Stimulated activated CD8-positive, alpha-beta memory T cell treated with anti-CD3 and anti-CD28 coated beads, Interleukin-7, amount 100 ng/mL, for 24 hours (primary cell): ENCODE results near the gene ZNF804B.

Source experiments
- DNase-seq: peaks from one replicate; pipeline ENCODE4 v3.0.0-alpha.2; 2020; ENCODE audit warnings: low read depth

The ZNF804B gene

DNA sequence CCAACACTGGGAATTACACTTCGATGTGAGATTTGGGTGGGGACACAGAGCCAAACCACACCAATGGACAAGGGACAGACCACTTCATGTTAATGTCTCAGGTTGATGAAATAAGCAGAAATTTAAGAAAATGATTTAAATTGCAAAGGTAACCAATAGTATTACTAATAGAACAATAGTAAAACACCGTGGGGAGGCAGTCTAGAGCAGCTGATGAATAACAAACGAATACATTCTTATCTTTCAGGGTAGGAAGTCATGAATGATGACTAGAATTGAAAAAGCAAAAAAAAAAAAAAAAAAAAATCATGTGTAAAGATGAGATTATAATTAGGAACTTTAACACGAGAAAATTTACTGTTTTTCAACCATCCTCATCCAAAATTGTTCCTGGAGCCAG is 207.9 kb downstream of the ZNF804B start:
- no peak for DNase-seq

DNA sequence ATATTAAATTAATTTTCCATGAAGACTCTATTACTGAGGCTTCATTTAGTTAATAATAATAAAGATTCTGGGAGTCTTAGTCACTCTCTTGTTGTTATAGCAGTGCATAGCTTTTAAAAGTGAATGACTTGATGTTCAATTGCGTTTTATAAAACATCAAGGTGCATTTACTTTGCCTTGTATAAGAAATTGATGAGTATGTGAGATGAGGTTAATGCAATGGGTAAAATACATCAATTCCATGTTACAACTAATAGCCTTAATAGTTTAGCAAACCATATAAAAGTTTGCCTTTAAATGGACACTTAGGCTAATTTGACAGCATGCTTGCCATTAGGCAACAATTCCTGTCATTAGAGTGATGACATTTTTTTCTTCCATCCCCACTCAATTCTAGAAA is 209.7 kb downstream of the ZNF804B start:
- DNase-seq: no peak

DNA sequence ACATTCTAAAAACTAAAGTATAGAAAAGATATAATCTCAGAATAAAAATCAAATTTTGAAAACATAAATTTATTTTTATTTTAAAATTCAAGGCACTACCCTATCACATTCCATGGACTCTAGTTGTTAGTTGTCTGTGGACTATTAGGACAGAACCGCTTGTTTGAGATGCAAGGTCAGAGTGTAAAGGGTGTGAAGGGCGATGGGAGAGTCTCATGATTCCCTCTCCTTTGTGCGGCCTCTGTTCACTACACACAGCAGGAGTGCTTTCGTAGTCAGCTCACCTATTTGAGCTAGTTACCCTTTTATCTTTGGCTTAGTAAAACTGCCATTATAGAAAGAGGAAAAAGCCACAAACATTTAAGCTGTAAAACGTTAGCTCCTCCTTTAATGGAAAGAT is 225.8 kb downstream of the ZNF804B start:
- no peak for DNase-seq

DNA sequence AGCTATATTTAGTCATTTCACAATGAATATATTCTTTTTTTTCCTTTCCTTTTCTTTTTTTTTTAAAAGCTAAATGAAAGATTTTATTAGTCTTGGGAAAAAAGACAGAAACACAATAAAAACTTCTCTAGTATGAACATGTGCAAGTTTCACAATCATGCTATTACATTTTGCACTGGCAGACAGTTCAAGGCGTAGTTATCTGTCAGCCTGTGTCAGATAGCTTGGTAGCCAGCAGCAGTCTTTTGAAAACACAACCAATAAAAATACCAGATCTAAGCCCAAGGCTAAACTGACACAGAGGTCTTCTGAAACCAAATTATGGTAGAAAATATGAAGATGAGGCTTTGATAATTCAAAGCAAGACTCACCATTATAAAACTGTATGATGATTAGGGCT is 241.8 kb downstream of the ZNF804B start:
- DNase-seq: no peak

DNA sequence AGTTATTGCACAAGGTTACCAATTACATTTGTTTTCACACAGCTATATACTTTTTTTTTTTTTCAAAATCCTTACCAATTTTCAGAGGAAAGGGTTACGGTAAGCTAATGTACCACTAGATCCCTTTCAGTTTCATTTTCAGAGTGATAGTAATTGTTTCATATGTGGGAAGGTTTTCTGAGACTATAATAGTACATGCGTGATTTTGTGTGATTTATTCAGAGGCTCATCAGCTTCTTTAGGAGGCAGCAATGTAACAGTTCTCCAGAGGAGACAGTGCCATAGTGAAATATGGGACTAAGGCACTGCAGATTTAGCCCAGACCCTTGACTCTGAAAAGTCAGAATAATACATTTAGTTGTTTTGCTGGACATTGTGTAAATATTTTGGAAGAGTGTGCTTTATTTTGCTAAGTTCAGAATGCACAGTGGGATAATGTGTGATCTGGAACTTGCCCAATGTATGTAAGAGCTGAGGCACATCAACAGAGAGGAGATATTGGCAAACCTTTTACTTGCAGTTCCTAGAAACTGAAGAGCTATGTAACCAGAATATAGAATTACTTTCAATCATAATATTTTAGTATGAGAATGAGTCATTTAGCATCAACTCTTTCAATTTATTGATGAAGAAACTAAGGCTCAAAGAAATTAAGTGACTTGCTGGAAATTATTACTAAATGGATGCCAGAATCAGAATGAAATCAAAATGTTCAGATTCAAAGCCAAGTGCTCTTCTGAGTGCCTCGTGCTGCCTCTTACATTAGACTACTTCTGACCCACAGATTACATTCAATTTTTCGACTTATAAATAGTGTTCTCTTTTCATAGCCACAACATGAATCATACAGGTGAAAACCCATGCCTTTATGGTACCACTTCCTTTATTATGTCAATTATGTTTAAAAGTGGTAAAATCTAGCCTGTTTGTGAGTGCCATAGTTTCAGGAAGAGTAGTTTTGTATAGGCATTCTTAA is 243.8 kb downstream of the ZNF804B start:
- DNase-seq: no peak

DNA sequence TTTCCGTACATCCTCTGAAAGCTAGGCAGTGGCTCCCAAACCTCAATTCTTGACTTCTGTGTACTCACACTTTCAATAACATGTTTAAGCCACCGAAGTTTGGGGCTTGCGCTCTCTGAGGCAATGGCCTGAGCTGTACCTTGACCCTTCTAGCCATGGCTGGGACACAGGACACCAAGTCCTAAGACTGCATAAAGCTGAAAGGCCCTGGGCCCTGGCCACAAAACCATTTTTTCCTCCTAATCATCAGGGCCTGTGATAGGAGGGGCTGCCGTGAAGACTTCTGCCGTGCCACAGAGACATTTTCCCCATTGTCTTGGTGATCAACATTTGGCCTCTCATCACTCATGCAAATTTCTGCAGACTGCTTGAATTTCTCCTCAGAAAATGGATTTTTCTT is 252.5 kb downstream of the ZNF804B start:
- no peak for DNase-seq

DNA sequence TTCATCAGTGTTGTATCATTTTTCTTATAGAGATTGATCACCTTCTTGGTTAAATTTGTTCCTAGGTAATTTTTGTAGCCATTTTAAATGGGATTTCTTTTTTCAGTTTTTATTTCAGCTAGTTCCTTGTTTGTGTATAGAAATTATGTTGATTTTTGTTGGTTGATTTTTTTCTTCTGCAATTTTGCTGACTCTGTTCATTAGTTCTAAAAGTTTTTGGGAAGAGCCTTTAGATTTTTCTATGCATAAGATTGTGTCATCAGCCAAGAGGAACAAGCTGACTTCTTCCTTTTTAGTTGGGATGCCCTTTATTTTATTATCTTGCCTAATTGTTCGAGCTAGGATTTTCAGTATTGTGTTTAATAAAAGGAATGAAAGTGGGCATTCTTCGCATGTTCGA is 258.2 kb downstream of the ZNF804B start:
- no peak for DNase-seq

DNA sequence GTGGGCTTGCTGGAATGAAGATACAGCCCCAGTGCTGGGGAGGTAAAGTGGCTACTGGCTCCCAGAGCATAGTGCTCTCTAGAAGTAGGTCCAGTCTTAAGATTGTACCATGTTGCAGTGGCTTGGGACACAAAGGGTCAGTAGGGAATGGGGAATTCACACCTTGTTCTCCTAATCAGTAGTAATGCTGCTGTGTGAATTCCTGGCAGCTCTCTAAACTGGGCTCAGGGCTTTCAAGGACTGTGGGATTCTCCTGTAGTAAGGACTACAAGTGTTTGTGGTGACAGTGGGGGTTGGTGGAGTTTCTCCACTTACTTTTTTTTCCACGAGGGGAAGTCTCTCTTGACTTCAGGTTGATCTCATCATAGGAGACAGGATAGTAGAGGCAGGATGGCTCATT is 262.2 kb downstream of the ZNF804B start:
- DNase-seq: no peak

DNA sequence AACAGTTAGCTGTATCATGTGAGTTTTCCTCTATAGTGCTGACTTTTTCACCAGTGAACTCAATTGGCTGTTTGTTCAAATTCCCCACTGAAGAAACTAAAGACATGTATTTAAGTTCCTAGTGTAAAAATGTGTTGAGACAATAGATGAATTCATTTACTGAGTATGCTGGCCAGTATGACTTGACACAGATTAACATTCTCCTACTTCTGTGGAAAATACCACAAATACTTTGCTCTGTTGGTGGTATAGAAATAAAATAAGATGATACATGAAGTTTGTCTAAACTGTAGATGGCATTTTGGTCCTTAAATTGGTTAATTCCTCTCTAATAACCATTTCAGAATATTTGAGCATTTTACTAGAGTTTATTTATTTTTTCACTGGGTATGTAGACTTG is 263.7 kb downstream of the ZNF804B start:
- no peak for DNase-seq

DNA sequence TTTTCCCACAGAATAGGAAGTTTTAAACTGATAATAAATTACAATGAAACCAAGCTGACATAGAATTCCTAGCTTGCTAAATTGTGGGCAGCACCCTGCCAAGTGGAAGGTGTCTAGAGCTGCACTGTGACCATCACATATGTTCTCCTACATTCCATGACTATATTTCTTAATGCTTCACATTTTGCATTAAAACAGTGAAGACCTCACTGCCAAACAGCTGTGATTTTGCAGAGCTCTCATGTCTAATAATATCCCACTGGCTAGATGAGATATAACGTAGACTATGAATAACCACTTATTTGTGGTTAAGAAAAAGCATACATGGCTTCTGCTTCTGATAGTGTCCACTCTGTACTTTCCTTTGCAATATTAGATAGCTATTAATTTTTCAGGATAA is 264.4 kb downstream of the ZNF804B start:
- no peak for DNase-seq

DNA sequence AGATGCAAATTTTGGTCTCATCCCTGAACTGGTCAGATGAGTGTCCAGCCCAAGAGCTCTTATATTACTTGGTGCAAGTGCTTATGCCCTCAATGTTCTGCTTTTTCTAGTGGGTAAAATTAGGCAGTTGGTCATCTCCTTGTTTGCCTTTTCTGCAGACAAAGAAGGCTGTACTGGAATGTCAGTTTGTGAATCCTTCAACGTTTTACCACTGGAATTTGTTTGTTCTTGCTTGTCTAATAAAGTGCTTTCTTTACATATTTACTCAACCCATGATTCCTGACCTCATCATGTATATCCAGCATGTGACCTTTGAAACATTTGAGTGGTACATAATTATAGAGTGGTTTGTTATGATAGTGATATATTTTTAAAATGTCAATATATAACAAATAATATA is 268.3 kb downstream of the ZNF804B start:
- DNase-seq: no peak

DNA sequence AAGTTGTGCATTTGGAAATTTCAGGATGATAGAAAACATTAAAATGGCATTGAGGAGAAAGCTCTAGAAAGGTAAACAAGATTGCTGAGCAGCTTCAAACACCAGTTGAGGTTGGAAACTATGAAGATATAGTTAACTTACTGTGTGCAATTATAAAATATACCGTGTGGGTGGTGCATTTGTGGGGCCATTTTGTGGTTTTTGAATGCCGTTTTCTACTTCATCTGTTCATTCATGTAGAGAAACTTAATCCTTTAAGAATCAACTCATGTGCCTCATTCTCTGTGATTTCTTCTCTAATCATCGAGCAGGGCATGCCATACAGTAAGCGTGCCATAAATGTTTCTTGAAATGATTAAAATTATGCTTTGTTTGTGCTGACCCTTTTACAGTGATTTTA is 268.8 kb downstream of the ZNF804B start:
- no peak for DNase-seq

DNA sequence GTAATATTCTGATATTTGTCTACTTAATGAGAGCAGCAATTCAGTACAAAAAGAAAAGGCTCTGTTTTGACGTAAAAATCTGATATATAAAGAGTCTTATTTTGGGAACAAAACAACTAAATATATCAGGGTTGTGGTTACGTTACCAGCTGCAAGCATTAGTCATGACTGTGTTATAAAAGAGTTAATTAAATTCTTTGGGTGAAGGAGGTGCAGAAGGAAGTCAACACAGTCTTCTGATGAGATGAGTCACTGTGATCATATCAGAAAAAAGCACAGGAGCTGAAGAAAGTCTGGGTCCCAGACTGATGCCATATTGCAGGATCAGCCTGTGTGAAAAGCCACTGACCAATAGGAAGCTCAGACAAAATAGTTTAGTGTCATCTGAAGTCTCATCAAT is 270.4 kb downstream of the ZNF804B start:
- DNase-seq: no peak

DNA sequence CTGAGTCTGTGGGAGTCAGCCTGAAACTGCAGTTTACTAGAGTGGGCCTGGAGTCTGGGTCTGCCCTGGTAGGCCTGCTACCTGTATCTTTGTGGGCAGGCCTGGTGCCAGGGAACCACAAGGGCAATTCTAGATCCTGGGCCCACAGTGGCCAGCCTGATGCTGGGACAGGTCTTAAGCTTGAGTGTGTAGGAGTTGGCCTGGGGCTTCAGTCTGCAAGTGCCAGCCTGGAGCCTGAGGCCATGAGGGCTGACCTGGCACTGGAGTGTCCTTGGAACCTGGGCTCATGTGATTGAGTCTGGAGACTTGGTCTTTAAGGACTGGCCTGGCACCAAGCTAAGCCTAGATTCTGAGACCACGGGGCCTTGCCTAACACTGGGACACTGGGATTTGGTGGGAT is 281.7 kb downstream of the ZNF804B start:
- DNase-seq: no peak

DNA sequence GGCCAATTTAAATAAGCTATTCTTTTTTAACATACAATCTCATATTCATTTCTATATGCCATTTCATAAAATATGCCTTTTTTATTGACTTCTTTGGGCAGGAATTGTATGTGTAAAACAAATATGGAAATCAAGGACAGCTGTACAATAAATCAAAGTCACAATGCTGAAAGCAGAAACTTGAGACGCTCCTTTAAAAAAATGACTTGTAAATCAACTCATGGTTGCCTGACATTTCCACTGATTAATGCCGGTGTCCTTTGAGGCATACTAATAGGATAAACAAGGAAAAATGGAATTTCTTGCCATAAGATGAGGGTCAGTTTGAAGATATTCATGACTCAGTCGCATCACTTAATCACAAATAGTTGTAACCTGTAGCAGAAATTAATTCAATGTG is 283.4 kb downstream of the ZNF804B start:
- no peak for DNase-seq

DNA sequence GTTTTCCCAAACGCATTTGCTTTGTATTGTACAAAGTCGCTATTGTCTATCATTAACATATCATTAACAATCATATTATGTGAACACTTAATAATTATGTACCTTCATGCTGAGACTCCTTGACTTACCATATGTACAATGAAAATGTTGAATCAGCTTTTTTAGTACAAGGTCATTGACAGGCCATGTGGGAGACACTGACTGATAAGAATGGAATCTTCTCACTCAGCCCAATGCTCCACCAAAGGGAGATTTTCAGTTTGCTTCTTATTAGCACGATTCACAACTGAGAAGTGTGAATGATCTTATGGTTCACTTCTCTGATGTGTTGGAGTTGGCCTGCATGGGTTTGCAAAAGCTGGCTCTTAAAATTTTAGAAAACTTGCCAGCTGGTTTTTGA is 289.5 kb downstream of the ZNF804B start:
- no peak for DNase-seq

DNA sequence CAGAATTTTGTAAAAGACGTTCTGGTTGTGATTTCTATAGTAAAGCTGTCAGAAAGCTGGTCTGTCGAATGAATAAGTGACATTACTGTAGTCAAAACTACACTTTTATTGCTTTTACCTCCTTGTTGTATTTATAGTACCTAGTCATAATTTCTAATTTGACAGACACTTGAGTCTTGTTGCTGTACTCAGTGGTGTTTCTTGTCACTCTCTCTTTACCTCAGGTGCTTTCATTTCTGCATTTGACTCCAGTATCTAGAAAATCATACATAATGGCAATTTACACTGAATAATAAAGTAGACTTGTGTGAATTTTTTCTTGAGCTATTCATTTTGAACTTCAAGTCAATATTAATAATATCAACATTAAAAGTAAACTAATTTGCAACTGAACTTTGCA is 293.6 kb downstream of the ZNF804B start:
- no peak for DNase-seq

DNA sequence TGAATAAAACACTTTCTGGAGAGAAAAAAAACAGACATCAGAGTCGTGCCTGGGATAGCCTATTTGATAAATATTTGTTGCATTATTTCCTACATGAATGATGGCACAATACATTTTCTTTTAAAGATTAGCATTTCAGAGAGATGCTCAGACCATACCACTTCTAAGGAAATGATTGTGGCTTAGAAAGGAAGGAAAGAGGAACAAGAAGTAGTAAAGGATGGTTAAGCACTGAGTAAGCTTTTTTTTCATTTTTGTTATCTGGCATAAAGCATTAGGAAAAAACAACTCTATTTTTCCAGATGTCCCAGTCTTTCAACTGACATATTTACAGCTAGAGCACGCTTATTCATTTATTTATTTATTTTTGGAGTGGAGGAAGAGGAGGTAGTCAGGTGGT is 294.9 kb downstream of the ZNF804B start:
- no peak for DNase-seq

DNA sequence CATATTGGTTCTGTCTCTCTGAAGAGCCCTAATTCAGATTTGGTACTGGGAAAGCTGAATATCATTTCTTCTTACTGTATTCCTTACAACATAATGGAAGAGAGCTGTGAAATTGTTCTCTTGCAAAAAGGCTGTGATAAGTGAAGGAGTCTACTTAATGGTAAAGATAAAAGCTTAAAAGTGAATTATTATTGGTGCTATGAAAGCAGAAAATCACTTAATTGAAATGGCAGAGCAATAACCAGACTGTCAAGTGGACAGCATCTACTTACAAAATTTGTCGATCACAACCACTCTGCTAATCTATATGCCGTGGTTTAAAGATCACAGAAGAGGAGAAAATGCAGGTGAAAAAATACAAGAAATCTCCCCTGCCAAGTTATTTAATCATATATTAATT is 300.7 kb downstream of the ZNF804B start:
- no peak for DNase-seq

DNA sequence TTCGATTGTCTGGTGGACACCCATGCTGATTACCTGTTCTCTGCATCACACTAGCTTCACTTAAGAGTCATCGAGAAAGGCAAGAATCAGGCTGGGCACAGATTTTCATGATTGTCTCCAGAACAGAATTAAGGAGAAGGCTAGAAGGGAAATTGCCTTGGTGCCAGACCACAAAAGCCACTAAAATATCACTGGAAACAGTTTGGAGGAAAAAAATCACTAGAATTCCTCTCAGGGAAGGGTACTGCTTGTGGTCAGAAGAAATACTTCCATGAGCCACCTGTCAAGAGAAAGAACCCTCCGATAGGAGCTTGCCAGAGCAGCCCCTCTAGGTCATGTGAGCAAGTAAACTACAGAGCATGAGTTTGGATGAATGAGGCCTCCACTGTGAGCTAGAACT is 305.3 kb downstream of the ZNF804B start:
- no peak for DNase-seq

DNA sequence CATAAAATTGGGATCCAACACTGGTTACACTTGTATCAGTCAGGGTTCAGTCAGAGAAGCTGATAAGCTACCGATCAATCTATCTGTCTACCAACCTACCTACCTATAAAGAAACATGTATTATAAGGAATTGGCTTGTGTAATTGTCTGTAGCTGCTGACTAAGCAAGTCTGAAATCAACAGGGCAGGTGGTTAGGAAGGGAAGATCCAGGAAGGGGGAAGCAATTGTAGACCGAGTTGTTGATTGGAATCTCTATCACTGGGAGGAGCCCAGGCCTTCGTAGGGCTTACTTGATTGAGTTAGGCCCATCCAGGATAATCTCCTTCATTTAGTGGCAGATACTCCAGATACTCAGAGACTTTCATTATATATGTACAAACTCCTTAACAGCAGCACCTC is 307.5 kb downstream of the ZNF804B start:
- no peak for DNase-seq

DNA sequence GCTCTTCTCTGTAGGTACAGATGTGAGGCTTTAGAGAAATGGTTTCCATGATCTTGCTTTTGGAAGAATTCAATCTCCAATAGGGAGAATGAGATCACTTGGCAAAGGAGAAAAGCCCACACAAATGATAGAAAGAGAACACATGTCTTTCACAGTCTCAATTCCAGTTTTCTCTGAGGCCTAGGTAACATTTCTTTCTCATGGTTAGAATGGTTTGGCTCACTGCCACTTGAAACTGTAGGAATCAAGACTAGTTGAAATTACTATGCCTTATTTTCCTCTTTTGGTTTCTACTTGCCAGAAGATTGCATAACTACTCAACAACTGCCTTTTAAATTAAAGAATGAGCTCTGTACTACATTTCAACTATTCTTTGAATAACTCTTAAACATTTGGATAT is 312.6 kb downstream of the ZNF804B start:
- DNase-seq: no peak

DNA sequence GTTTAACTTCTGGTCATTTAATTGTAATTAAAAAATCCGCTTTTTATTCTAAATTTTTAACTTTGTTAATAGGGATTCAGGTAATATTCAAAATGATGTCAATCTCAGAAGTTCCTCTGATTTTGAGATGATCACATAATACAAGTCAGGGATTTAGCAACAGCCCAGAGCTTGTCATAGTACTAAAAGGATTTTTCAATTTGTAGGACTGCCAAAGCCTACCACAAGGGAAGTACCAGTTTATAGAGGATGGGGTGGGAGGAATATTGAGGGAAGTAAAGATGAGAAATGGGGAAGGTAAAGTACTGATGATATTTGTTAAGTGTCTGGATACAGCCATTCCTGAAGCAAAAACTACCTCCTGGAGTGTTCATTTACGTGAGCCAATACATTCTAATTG is 314.3 kb downstream of the ZNF804B start:
- no peak for DNase-seq

DNA sequence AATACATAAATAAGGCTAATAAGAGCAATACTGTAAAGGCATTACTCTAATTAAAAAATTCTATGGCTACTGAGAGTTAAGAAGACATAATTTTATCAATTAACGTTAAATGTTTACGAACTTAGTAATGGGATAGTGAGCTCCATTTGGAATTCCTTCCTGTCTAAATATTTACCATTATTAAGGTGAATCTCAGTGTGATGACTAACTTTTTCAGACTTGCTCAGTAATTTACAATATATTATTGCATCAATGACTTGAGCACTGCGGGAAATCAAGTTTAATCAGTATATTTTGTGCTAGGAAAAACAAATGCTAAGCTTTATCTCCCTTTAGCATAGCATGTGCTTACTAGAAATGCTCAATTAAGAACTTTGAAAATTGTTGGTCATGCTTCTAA is 318.5 kb downstream of the ZNF804B start:
- no peak for DNase-seq
